Testis (tissue), 2 donors: ENCODE results near the gene AOC3.

Experiments used
- CTCF ChIP-seq, 3 experiments: fragments of 450-650 bp in 2 of 3; fragments of 200-600 bp in 1 of 3; sonication (generic) in 1 of 3; IDR thresholded peaks; one replicate each; pipeline ENCODE4 v1.5.1; 2016 to 2019; ENCODE audit warnings: antibody characterized with exemption in 3 of 3, mild to moderate bottlenecking in 2 of 3, moderate library complexity in 1 of 3
- POLR2A ChIP-seq: fragments of 450-650 bp; IDR thresholded peaks from one replicate; pipeline ENCODE4 v1.6.1; 2017; ENCODE audit warnings: antibody characterized with exemption, mild to moderate bottlenecking, moderate library complexity

DNA sequence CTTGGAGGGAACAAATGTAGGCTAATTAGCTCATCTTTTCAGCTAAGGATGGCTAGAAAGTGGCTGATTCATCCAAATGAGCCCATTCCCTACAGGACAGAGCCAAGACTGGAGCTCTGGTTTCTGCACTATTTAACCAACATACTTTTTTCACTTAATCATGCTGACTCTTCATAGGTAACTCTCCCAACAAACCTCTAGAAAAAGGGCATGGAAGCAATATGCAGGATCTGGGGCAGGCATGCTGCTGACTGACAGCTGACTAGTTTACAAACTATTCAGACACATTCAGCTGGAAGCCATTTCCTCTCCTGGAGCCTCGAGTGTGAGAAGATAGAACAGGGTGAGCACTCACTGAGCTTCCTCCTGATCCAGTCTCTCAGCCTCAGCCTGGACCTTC, 33.1 kb upstream of the AOC3 start:
- TF ChIP-seq POLR2A: no peak
- no peak for TF ChIP-seq CTCF (IDR thresholded peaks at IDR 0.05)
